Measurements from ENCODE around the gene OGFR.

The OGFR gene

GRCh38 chr20:62827311-62828038 lies 22.8 kb downstream of the OGFR start:
- no peak for DNase-seq

- DNase-seq = no peak
These were observed 23.4 kb downstream of the OGFR start for GRCh38 chr20:62828051-62828450.

GRCh38 chr20:62828511-62829230 lies 24.0 kb downstream of the OGFR start:
- no peak for DNase-seq

- no peak for DNase-seq
These were observed 24.9 kb downstream of the OGFR start for GRCh38 chr20:62829231-62830230.

- no peak for DNase-seq
These were observed 25.6 kb downstream of the OGFR start for GRCh38 chr20:62830251-62830650.

GRCh38 chr20:62830821-62831220 lies 26.2 kb downstream of the OGFR start:
- no peak for DNase-seq

- DNase-seq = no peak
These were observed 26.7 kb downstream of the OGFR start for GRCh38 chr20:62831361-62831788.

- DNase-seq = no peak
These were observed 27.2 kb downstream of the OGFR start for GRCh38 chr20:62831854-62832211.

GRCh38 chr20:62832212-62832922 lies 27.7 kb downstream of the OGFR start:
- DNase-seq = peak; percentile 66 to 85

- DNase-seq = no peak
These were observed 28.3 kb downstream of the OGFR start for GRCh38 chr20:62832951-62833391.

GRCh38 chr20:62834967-62835730 lies 30.5 kb downstream of the OGFR start:
- DNase-seq = no peak

- no peak for DNase-seq
These were observed 31.6 kb downstream of the OGFR start for GRCh38 chr20:62835931-62836861.

- DNase-seq = no peak
These were observed 32.4 kb downstream of the OGFR start for GRCh38 chr20:62836967-62837490.

- no peak for DNase-seq
These were observed 33.1 kb downstream of the OGFR start for GRCh38 chr20:62837790-62838127.

- no peak for DNase-seq
These were observed 33.7 kb downstream of the OGFR start for GRCh38 chr20:62838128-62838891.

- no peak for DNase-seq
These were observed 34.6 kb downstream of the OGFR start for GRCh38 chr20:62839261-62839660.

GRCh38 chr20:62839816-62840215 lies 35.2 kb downstream of the OGFR start:
- no peak for DNase-seq

GRCh38 chr20:62840244-62841197 lies 35.9 kb downstream of the OGFR start:
- DNase-seq = no peak

All from inflammatory macrophage treated with lipopolysaccharide for 1 hour (primary cell).